Measurements from ENCODE around the gene SCFD2.
"Not testable (repeated sequence)": the region's sequence is repeated elsewhere in the genome, so short reads cannot be mapped to it uniquely, and the experiment has no call there.

SCFD2 gene

DNA sequence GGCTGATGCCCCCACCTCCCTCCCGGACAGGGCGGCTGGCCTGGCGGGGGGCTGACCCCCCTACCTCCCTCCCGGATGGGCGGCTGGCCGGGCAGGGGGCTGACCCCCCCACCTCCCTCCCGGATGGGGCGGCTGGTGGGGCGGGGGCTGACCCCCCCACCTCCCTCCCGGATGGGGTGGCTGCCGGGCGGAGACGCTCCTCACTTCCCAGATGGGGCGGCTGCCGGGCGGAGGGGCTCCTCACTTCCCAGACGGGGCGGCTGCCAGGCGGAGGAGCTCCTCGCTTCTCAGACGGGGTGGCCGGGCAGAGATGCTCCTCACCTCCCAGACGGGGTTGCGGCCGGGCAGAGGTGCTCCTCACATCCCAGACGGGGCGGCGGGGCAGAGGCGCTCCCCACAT lies 127.5 kb downstream of the SCFD2 start:
- not testable (repeated sequence) for DNase-seq (ENCODE audit: low read depth)

DNA sequence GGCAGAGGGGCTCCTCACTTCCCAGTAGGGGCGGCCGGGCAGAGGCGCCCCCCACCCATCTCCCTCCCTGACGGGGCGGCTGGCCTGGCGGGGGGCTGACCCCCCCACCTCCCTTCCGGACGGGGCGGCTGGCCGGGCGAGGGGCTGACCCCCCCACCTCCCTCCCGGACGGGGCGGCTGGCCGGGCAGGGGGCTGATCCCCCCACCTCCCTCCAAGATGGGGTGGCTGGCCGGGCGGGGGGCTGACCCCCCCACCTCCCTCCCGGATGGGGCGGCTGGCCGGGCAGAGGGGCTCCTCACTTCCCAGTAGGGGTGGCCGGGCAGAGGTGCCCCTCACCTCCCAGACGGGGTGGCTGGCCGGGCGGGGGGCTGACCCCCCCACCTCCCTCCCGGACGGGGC lies 128.1 kb downstream of the SCFD2 start:
- DNase-seq (ENCODE audit: low read depth): not testable (repeated sequence)

- DNase-seq (ENCODE audit: low read depth): not testable (repeated sequence)
Measured at GRCh38 chr4:53236624-53237023, 129.2 kb downstream of the SCFD2 start.

DNA sequence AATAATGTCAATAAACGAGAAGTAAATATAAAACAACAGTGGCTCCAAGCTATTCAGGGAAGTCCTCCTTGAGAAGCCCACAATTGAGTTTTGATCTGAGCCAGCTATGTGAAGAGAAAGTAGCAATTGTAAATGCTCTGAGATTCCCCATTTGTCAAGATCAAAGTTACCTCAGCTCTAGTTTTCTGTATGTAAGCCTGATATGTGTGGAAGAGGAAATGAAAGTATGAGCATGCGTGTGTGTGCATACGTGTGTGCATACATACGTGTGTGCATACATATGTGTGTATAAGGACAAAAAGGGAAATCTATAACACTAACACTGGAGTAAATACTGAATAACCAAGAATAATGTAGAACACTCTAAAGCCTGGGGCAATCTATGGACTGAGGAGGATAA lies 130.3 kb downstream of the SCFD2 start:
- DNase-seq (ENCODE audit: low read depth): no peak

- no peak for DNase-seq (ENCODE audit: low read depth)
Measured at GRCh38 chr4:53234669-53235068, 131.2 kb downstream of the SCFD2 start.

GRCh38 chr4:53234111-53234510 lies 131.8 kb downstream of the SCFD2 start:
- no peak for DNase-seq (ENCODE audit: low read depth)

GRCh38 chr4:53233114-53233795 lies 132.6 kb downstream of the SCFD2 start:
- DNase-seq (ENCODE audit: low read depth): no peak

- no peak for DNase-seq (ENCODE audit: low read depth)
Measured at GRCh38 chr4:53232371-53232770, 133.5 kb downstream of the SCFD2 start.

GRCh38 chr4:53228036-53228435 lies 137.8 kb downstream of the SCFD2 start:
- DNase-seq (ENCODE audit: low read depth): no peak

GRCh38 chr4:53227451-53227850 lies 138.4 kb downstream of the SCFD2 start:
- no peak for DNase-seq (ENCODE audit: low read depth)

- DNase-seq (ENCODE audit: low read depth): no peak
Measured at GRCh38 chr4:53221832-53222480, 143.9 kb downstream of the SCFD2 start.

DNA sequence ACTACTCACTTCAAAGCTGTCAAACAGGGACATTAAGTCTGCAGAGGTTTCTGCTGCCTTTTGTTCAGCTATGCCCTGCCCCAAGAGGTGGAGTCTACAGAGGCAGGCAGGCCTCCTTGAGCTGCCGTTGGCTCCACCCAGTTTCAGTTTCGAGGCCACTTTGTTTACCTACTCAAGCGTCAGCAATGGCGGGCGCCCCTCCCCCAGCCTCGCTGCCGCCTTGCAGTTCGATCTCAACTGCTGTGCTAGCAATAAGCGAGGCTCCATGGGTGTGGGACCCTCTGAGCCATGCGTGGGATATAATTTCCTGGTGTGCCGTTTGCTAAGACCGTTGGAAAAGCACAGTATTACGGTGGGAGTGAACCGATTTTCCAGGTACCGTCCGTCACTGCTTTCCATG lies 146.7 kb downstream of the SCFD2 start:
- DNase-seq (ENCODE audit: low read depth): not testable (repeated sequence)

GRCh38 chr4:53208753-53209152 lies 157.1 kb downstream of the SCFD2 start:
- no peak for DNase-seq (ENCODE audit: low read depth)

GRCh38 chr4:53205970-53206369 lies 159.9 kb downstream of the SCFD2 start:
- no peak for DNase-seq (ENCODE audit: low read depth)

GRCh38 chr4:53199356-53199755 lies 166.5 kb downstream of the SCFD2 start:
- DNase-seq (ENCODE audit: low read depth): no peak

DNA sequence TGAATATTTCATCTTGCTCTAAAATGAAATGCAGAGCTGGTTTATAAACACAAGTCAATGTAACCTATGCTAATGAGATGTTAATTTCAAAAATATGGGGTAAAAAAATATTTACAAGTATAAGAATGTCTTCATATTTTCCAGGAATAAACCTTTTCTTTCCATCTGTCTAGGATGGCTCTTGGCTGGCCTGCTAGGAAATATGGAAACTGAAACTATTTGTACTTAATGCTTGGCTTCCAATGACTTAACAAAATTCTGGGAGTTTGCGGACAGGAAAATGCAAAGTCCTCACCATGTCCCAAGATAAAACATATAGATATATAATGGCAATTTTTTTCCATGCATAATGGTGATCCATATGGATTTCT lies 168.1 kb downstream of the SCFD2 start:
- no peak for DNase-seq (ENCODE audit: low read depth)

GRCh38 chr4:53196882-53197771 lies 168.7 kb downstream of the SCFD2 start:
- no peak for DNase-seq (ENCODE audit: low read depth)

- DNase-seq (ENCODE audit: low read depth): no peak
Measured at GRCh38 chr4:53195815-53196661, 169.8 kb downstream of the SCFD2 start.

DNA sequence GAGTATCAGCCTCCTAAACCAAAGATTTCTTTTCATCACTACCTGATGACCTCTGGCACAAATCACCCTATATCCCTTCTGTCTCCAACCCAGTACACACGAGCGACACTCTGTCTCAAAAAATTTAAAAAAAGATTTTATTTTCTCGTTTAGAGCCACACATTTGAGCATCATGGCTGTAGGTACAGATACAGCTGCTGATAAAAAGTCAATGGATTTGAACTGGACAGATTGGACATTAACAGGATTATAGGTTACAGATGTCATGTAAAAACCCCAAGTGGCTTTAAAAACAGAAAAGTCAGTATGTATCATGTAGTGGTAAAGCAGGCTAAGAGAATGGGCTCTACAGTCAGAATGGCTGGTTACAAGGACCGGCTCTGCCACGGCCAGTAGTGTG lies 171.1 kb downstream of the SCFD2 start:
- DNase-seq (ENCODE audit: low read depth): no peak

GRCh38 chr4:53193111-53193510 lies 172.8 kb downstream of the SCFD2 start:
- DNase-seq (ENCODE audit: low read depth): no peak

GRCh38 chr4:53192496-53192895 lies 173.4 kb downstream of the SCFD2 start:
- DNase-seq (ENCODE audit: low read depth): no peak

- DNase-seq (ENCODE audit: low read depth): no peak
Measured at GRCh38 chr4:53191997-53192396, 173.9 kb downstream of the SCFD2 start.

Measured in T follicular helper cell (primary cell).